Retina (tissue), 1 donor: Measurements from ENCODE around the gene KLHL34.
A peak's percentile ranks its signal among the peaks of the same experiment; 100 is the strongest.

Source experiments
- DNase-seq: peaks from one replicate; pipeline ENCODE4 v3.0.0-alpha.2; 2016

Gene KLHL34

GRCh38 chrX:21658152-21658737 lies at the start of gene KLHL34:
Gene KLHL34, minus strand, starts transcription at chrX:21658330. Its CDS starts 542 bp downstream, at chrX:21657788.
- DNase-seq = peak; percentile 67

DNA sequence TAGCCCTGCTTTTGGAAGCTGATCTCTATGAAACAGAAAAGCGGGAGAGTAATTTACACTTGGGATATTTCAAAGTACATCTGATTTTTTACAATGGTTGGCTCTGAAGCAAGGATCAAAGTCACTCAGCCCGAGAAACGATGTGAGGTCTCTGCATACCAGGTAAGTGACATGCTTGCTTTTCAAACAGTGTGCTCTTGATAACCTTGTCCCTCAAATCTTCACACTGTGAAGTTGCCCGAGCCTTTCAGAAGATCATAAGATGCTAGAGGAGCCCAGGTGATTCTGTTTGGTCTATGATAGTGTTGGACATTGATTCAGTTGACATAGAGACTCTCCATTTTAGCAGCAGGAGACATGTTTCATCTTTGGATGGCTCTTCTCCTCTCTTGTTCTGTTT lies 47.1 kb upstream of the KLHL34 start:
- no peak for DNase-seq

- no peak for DNase-seq
Measured at GRCh38 chrX:21702725-21703124, 44.6 kb upstream of the KLHL34 start.

DNA sequence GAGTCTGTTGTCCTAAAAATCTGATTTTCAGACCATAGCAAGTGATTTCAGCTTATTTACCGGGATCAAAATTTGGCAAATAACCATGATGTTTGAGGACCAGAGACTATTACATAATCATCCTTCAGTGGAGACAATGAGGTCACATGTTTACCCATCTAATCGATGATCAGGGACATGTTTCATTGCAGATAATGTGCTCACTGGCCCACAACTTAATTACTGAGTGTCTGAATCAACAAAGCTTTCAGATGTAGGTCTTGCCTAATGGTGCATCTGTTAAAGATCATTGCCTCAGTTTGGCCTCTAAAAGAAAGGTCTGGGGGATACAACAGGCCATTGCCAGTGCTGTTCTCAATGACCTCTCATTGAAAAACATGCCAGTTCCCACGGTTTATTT lies 42.8 kb upstream of the KLHL34 start:
- DNase-seq = peak; percentile 9

- DNase-seq = no peak
Measured at GRCh38 chrX:21700275-21700674, 42.1 kb upstream of the KLHL34 start.

DNA sequence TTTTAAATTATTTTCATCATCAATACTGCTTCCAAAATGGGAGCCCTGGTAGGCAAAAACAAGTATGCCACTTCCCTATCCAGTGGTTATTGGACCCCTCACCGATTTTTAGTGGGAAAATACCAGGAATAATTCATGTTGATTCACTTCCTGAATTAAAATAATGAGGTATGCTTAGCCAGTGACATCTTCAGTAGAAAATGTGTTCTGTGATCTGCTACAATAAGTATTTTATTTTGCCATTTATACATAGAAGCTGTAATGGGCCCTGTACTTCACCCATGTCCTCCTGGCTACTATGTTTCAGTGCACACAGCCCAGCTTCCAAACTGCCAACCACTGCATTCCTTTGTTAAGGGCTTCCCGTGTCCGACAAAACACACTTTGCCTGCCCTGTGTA lies 41.0 kb upstream of the KLHL34 start:
- no peak for DNase-seq

DNA sequence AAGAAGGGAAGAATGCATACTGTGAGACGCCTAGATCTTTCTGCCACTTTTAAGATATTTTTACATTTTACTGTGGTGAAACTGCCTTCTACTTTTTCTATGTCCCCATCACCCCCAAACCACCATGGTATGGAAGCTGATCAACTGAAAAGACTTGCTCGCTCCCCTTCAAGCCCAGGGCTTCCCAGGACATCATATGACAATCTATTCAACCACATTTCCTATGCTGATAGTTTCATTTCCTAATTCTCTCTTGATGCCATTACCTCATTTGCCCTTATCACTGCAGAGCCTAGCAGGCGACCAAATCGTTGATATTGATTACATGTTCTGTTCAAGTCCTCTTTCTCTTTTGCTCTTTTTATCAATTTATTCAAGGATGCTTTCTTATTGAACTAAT lies 40.1 kb upstream of the KLHL34 start:
- no peak for DNase-seq

- DNase-seq = no peak
Measured at GRCh38 chrX:21691512-21692018, 33.4 kb upstream of the KLHL34 start.

DNA sequence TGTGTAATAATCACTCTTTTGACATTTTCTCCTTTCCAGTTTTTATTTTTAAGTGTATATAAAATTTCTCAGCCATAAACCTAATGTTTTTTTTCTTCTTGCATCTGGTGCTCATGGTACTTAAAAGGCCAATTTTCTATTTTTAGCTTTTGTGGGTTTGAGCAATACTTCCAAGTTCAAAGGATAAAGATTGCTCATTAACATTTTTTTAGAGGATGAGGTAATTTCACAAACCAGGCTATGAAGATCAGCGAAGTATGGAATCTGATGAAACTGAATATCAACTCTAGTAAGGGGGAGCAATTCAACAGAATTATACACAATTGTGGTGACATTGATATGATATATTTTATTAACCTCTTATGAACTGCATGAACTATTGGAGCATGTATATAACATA lies 25.8 kb upstream of the KLHL34 start:
- no peak for DNase-seq

DNA sequence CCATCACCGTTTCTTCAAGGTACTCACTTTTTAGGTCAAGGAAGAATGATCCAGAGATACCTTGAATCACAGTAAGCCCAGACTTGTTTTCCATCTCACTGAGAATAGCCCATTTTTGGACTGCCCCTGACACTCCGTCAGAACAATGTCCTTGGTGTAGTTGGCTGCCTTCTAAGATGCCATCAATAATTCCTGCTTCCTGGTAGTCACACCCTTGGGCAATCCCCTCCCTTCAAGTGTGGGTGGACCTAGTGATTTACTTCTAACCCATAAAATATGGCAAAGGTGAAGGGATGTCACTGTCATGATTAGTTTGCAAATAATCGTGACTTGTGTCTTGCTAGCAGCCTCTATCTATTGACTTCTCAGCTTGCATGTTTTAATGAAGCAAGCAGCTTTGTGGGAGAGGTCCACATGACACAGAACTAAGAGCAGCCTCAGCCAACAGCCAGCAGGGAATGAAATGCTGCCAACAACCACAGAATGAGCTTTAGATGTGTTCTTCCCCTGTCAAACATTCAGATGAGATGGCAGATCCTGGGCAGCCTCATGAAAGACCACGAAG lies 20.0 kb upstream of the KLHL34 start:
- no peak for DNase-seq

DNA sequence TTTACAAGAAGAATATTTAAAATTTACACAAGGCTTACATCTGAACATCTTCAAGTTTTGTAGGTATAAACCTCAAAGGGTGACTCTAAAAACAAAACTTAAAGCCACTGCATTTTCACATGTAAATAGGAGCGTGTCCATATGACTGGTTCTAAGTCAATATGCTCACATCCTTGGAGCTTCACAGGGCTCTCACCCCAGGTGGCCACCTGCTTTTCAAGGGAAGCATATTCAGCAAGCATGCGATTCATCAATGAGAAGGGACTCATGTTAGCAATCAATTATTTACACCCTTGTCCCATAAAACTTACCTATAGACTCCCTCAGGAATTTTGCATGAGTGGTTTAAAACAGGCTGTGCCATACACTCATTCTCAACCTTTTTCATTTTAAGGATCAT lies 17.8 kb upstream of the KLHL34 start:
- DNase-seq = no peak

DNA sequence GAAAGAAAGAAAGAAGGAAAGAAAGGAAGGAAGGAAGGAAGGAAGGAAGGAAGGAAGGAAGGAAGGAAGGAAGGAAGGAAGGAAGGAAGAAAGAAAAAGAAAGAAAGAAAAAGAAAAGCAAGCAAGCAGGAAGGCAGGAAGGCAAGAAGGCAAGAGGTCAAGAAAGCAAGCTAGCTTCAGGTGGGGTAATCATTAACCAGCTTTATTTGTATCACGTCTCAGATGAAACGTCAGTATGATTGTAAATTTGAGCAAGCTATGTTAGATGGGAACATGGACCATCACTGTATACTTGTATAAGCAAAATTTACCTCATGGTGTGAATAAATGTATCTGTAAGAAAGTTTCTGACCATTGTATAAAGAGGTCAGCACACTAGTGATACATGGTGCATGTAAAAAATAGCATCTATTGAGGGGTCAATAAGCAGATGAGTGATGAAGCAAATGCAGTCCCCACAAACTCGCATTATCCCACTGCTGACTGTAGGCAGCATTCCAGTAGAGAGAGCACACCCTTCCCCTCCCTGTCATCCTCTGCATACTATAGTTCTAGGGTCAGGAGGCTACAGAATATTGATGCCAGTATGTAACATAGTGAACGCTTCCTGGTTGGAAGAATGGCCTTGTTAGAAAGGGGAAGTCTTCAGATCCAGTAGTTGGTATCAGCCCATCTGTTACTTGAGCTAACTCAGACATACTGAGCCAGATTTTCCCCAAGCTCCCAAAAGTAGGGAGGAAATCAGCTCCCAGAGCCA lies 16.5 kb upstream of the KLHL34 start:
- DNase-seq = no peak

GRCh38 chrX:21666679-21667078 lies 8.5 kb upstream of the KLHL34 start:
- no peak for DNase-seq

DNA sequence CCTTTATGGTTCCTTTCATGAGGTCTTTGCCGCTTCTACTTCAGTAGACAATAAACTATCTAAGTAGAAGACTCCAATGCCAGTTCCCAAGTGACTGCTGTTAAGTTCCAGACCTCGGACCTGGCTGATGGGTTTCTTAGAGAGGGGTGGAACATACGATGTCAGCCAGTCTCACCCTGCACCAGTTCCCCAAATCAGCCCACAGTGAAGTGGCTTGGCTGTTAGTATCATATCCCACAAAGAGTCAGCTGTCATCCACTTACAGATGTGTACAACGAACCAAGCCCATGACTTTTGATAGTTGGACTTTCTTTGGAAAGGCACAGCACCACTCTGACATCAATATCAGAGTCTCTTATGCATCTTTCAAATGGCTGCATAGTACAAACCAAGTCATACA lies 8.1 kb upstream of the KLHL34 start:
- DNase-seq = no peak

- DNase-seq = no peak
Measured at GRCh38 chrX:21662761-21663160, 4.6 kb upstream of the KLHL34 start.

- DNase-seq = no peak
Measured at GRCh38 chrX:21661316-21661715, 3.2 kb upstream of the KLHL34 start.

- DNase-seq = no peak
Measured at GRCh38 chrX:21660156-21660555, 2.0 kb upstream of the KLHL34 start.

DNA sequence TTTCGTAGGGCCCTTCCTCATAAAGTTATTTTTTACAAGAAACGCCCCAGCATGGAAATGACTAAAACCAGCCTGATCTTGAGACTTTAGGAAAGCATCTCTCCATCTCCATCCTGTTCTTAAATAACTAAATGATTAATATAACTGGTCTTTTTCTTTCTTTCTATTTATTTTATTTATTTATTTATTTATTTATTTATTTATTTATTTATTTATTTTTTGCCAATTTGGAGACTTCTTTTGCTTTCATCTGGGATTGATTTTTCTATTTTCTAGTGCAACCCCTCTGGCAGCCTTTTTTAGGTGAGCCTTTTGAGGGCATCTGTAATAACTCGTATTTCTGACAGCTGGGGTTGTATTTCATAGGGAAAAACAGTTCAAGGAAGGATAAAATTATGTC lies 1.2 kb upstream of the KLHL34 start:
- no peak for DNase-seq

DNA sequence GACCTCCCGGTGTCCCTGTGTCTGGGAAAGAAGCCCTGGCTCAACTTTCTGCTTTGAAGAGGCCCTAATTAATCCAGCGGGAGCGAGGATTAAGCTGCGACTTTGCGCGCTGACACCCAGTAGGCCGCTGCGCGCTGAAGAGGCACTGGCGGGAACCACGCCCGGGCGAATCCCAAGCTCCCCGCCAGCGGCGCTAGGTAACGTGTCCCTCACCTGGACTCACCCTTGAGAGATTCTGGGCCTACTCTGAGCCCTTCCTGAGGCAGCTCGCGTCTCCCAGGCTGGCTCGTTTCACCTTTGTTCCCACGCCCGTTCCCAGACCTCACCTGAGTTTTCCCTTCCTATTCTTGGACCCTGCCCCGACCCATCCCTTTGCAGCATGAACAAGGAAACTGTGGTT lies 616 bp upstream of the KLHL34 start:
- DNase-seq = no peak

DNA sequence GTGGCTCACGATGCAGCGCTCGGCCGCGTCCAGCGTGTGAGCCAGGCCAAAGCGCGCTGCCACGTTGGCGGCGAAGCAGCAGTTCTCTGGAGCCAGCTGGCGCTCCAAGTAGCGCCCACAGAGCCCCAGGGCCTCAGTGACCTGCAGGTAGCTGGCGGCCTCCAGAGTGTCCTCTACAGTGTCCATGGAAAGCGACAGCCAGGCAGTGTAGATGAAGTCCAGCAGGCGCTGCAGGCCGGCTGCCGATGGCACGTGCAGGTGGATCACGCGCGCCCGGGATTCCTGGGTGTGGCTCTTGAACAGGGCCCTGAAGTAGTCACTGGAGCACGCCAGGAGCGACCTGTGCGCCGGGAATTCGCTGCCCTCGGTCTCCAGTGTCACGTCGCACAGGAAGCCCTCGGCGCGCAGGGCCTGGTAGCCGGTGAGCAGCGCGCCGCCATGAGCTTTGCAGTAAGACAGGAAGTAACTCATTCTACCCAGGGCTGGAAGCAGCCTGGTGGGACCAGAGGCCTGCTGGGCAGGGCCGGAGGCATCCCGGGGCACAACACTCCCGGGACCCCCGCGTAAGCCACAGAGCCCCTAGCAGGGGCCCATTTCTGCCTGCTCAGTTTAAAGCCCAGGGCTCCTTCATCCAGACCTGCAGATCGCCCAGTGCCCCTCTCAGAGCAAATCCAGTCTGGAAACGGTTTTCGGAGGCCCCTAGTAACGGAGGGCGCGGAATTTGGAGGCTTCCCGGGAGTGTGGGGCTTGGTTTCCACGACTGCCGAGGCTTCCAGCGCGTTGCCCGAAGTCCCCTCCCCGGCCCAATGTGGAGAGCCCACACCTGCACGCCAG lies 595 bp downstream of the KLHL34 start:
- DNase-seq = peak; percentile 17

DNA sequence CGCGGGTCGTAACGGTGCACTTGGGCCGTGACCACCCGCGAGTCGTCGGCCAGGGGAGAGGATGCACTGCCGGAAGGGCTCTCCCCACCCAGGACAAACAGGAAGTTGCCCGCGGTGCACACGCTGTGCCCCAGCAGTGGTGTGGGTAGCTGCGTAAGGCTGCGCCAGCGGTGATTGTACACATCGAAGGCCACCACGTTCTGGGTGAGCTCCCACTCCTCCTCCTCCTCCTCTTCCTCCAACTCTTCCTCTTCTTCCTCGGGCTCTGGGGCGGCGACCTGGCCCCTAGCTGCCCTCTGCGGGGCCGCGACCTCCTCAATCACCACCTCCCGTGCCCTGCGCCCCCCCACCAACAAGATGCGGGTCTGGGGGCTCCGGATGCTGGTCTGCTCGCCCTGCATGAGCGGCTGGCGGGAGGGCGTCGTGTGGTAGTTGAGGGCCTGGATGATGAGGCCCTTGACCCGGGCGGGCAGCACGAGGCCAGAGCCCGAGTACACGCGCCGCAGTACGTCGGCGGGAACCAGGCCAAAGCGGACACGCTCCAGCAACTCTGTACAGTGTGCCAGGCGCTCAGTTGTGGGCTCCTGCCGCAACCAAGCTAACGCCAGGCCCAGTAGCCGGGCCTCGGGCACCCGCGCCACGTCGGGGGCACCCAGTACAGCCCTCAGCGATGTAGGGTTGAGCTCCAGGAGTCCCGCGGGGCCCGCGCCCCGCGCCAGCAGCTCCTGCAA lies 1.4 kb downstream of the KLHL34 start:
- peak; percentile 9 for DNase-seq

- DNase-seq = peak; percentile 48
Measured at GRCh38 chrX:21655901-21656586, 2.1 kb downstream of the KLHL34 start.
